Liver (tissue), 9 donors: Measurements from ENCODE around the gene ZNF506. TPM values are rescaled to one million over a fixed set of nuclear protein-coding genes. Genes with fewer than 3 reads are reported as not detected.

ENCODE experiments used
- DNase-seq: peaks from one replicate; pipeline ENCODE4 v3.0.0-alpha.2; 2017; ENCODE audit warnings: low spot score
- H3K27ac ChIP-seq, 2 donors: one replicate each; pipeline ENCODE4 v1.7.0; 2013; ENCODE audit warnings: inconsistent platforms in 2 of 2, low read length in 2 of 2, control low read depth in 1 of 2, low read depth in 1 of 2, mild to moderate bottlenecking in 1 of 2
- H3K27me3 ChIP-seq, 4 donors: one replicate each; pipeline versions ENCODE4 v1.6.1 to v1.7.0; 2013; ENCODE audit warnings: low read length in 3 of 4, inconsistent platforms in 1 of 4, mild to moderate bottlenecking in 1 of 4, moderate library complexity in 1 of 4; ENCODE audit not compliant: control insufficient read depth in 4 of 4, insufficient read depth in 4 of 4
- H3K36me3 ChIP-seq, 4 donors: one replicate each; pipeline versions ENCODE4 v1.6.1 to v1.7.0; 2013; ENCODE audit warnings: low read length in 3 of 4, mild to moderate bottlenecking in 3 of 4, low read depth in 1 of 4, moderate library complexity in 1 of 4; ENCODE audit not compliant: control insufficient read depth in 4 of 4, insufficient read depth in 3 of 4
- H3K4me1 ChIP-seq, 4 donors: one replicate each; pipeline versions ENCODE4 v1.6.1 to v1.7.0; 2013; ENCODE audit warnings: low read length in 3 of 4, mild to moderate bottlenecking in 3 of 4, moderate library complexity in 1 of 4; ENCODE audit not compliant: control insufficient read depth in 4 of 4, insufficient read depth in 4 of 4
- H3K4me3 ChIP-seq, 3 donors: one replicate each; pipeline versions ENCODE4 v1.6.1 to v1.7.0; 2013; ENCODE audit warnings: low read length in 3 of 3, control low read depth in 1 of 3, low read depth in 1 of 3, mild to moderate bottlenecking in 1 of 3
- H3K9ac ChIP-seq, 2 donors: one replicate each; pipeline ENCODE4 v1.7.0; 2013; ENCODE audit warnings: low read length in 2 of 2, mild to moderate bottlenecking in 2 of 2, moderate library complexity in 2 of 2, control low read depth in 1 of 2, low read depth in 1 of 2
- H3K9me3 ChIP-seq, 4 donors: one replicate each; pipeline versions ENCODE4 v1.6.1 to v1.7.0; 2013; ENCODE audit warnings: low read length in 3 of 4; ENCODE audit not compliant: control insufficient read depth in 4 of 4
- EGR1 ChIP-seq, 2 donors: IDR thresholded peaks; 2 replicates each; pipeline ENCODE4 v1.6.1; 2016 to 2018; ENCODE audit warnings: antibody characterized with exemption in 2 of 2, low read depth in 2 of 2
- FOXA2 ChIP-seq: IDR thresholded peaks from 2 replicates; pipeline ENCODE4 v1.6.1; 2016; ENCODE audit warnings: antibody characterized with exemption
- HNF4A ChIP-seq, 2 donors: conservative IDR thresholded peaks; 2 replicates each; pipeline ENCODE4 v1.6.1; 2016; ENCODE audit warnings: antibody characterized with exemption in 2 of 2, mild to moderate bottlenecking in 2 of 2
- HNF4G ChIP-seq: IDR thresholded peaks from 2 replicates; pipeline ENCODE4 v1.6.1; 2016; ENCODE audit warnings: antibody characterized with exemption
- JUND ChIP-seq, 2 donors: IDR thresholded peaks; 2 replicates each; pipeline ENCODE4 v1.6.1; 2016; ENCODE audit warnings: antibody characterized with exemption in 2 of 2
- MAX ChIP-seq: IDR thresholded peaks from 2 replicates; pipeline ENCODE4 v1.6.1; 2016; ENCODE audit warnings: antibody characterized with exemption
- NR2F2 ChIP-seq: IDR thresholded peaks from 2 replicates; pipeline ENCODE4 v1.6.1; 2016; ENCODE audit warnings: antibody characterized with exemption
- RAD21 ChIP-seq, 2 donors: IDR thresholded peaks; 2 replicates each; pipeline ENCODE4 v1.6.1; 2016; ENCODE audit warnings: antibody characterized with exemption in 2 of 2, mild to moderate bottlenecking in 2 of 2
- RXRA ChIP-seq, 2 donors: IDR thresholded peaks; 2 replicates each; pipeline ENCODE4 v1.6.1; 2017 to 2018; ENCODE audit warnings: antibody characterized with exemption in 2 of 2, mild to moderate bottlenecking in 1 of 2
- SP1 ChIP-seq: IDR thresholded peaks from 2 replicates; pipeline ENCODE4 v1.6.1; 2018; ENCODE audit warnings: antibody characterized with exemption, mild to moderate bottlenecking
- TAF1 ChIP-seq: conservative IDR thresholded peaks from 2 replicates; pipeline ENCODE4 v1.6.1; 2016; ENCODE audit warnings: antibody characterized with exemption, mild to moderate bottlenecking
- YY1 ChIP-seq: IDR thresholded peaks from 2 replicates; pipeline ENCODE4 v1.6.1; 2016; ENCODE audit warnings: antibody characterized with exemption, mild to moderate bottlenecking
- ZBTB33 ChIP-seq: IDR thresholded peaks from 2 replicates; pipeline ENCODE4 v1.6.1; 2016; ENCODE audit warnings: antibody characterized with exemption
- WGBS: extraction: QIAGEN DNeasy Blood & Tissue Kit; methylation state at CpG from one replicate; pipeline ENCODE4 v1.1.7; 2013; 5-methylcytosine and 5-hydroxymethylcytosine counted together
- polyA plus RNA-seq, 2 donors: library from polyadenylated mRNA; stranded (reverse) in 1 of 2; unstranded in 1 of 2; fragments of 200-250 nt in 1 of 2; fragments of >200 nt in 1 of 2; fragmentation: Nextera tagmentation in 1 of 2; extraction: Ambion mirVana in 1 of 2; gene quantifications; one replicate each; pipeline versions ENCODE4 v1.2.1 to v1.2.3, GENCODE V29; 2013 to 2015
- total RNA-seq, 2 donors: library from RNA; depleted of rRNA; stranded (reverse); fragments of >200 nt; gene quantifications; one replicate each; pipeline ENCODE4 v1.2.3, GENCODE V29; 2014
- TF ChIP-seq, protein P1 (sequence below): IDR thresholded peaks from 2 replicates; pipeline ENCODE4 v1.6.1; 2016; ENCODE audit warnings: antibody characterized with exemption, mild to moderate bottlenecking
- TF ChIP-seq, protein P2 (sequence below): IDR thresholded peaks from 2 replicates; pipeline ENCODE4 v1.6.1; 2016; ENCODE audit warnings: antibody characterized with exemption
- TF ChIP-seq, protein P3 (sequence below): fragments of 150-350 bp; IDR thresholded peaks from 2 replicates; pipeline ENCODE4 v1.5.1; 2017; ENCODE audit warnings: improper control_type of control experiment, low read depth, low read length; ENCODE audit not compliant: missing input control
- donor health status: healthy.
- donor health status: healthy.
- donor health status: healthy.
- donor health status: healthy.
- donor health status: healthy.

ZNF506 gene
- total and polyA plus RNA-seq, 4 donors: 1.3 to 8.5 (median 4.9) TPM

DNA sequence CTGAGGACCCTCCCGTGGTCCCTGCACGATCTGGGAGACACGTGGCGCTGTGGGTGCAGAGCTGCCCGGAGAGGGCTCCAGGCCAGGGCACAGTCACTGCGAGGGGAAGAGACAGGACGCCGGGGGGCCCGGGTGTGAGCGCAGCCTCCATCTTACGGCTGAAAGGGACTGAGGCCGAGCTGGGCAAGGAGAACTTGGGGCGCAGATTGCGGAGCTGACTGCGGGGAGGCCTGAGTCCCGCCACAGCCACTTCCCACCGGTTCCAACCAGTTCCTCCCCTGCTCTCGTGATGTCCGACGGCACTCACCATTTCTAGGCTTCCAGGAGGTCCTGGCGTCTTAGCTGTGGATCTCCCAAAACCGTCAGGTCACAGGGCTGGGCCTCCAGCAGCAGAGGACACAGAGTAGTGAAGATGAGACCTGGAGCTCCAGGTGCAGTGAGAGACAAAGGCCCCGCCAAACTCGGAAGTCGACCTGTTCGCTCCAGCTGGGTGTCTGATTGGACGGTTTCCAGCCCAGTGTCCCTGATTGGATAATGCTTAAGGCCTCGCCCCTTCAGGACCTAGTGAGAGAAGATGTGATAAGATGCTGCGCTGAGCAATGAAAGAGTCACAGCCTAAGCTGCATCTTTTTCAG, 39.3 kb upstream of the ZNF506 start:
- DNase-seq: peak; percentile 44
- Histone ChIP-seq H3K9ac (no peak overlapping the region), H3K4me1 (peaks cover 0 to 3% (median 0%) of the 10 kb centered on the region in 4 donors), H3K27ac (no peak overlapping the region), H3K36me3 (peaks cover 0 to 2% (median 0%) of the 10 kb centered on the region in 4 donors), H3K27me3 (no peaks in the 10 kb centered on the region), H3K4me3 (peak overlapping the region in 1 of 3 donors; percentile 46), H3K9me3 (peaks cover 8 to 31% (median 12%) of the 10 kb centered on the region in 4 donors)
- TF ChIP-seq ZBTB33 (no peak), MAX (no peak), NR2F2 (no peak), RXRA (IDR thresholded peaks at IDR 0.05) (no peak), SP1 (no peak), FOXA2 (no peak), JUND (IDR thresholded peaks at IDR 0.05) (no peak), RAD21 (IDR thresholded peaks at IDR 0.05) (no peak), TAF1 (no peak), HNF4G (no peak), EGR1 (IDR thresholded peaks at IDR 0.05; ENCODE audit: low read depth in 2 of 2) (no peak)
- TF ChIP-seq, protein P1, sequence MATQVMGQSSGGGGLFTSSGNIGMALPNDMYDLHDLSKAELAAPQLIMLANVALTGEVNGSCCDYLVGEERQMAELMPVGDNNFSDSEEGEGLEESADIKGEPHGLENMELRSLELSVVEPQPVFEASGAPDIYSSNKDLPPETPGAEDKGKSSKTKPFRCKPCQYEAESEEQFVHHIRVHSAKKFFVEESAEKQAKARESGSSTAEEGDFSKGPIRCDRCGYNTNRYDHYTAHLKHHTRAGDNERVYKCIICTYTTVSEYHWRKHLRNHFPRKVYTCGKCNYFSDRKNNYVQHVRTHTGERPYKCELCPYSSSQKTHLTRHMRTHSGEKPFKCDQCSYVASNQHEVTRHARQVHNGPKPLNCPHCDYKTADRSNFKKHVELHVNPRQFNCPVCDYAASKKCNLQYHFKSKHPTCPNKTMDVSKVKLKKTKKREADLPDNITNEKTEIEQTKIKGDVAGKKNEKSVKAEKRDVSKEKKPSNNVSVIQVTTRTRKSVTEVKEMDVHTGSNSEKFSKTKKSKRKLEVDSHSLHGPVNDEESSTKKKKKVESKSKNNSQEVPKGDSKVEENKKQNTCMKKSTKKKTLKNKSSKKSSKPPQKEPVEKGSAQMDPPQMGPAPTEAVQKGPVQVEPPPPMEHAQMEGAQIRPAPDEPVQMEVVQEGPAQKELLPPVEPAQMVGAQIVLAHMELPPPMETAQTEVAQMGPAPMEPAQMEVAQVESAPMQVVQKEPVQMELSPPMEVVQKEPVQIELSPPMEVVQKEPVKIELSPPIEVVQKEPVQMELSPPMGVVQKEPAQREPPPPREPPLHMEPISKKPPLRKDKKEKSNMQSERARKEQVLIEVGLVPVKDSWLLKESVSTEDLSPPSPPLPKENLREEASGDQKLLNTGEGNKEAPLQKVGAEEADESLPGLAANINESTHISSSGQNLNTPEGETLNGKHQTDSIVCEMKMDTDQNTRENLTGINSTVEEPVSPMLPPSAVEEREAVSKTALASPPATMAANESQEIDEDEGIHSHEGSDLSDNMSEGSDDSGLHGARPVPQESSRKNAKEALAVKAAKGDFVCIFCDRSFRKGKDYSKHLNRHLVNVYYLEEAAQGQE: no peak
- TF ChIP-seq, protein P2, sequence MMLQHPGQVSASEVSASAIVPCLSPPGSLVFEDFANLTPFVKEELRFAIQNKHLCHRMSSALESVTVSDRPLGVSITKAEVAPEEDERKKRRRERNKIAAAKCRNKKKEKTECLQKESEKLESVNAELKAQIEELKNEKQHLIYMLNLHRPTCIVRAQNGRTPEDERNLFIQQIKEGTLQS: no peak
- 16% methylated on average over 29 of the region's 29 CpGs for WGBS

DNA sequence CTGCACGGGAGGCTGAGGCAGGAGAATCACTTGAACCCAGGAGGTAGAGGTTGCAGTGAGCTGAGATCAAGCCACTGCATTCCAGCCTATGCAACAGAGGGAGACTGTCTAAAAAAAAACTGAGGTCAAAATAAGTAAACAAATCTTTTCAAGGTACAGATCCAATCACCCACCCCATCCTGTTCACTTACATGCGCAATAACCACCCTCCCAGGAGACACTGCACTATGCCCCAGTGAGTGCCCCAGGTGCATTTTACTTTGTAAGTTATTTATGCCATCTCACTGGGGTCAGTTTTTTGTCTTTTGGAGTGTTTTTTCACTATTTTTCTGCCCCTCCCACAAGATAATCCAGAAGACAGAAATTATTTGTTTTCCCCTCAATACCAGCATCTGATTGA, 37.2 kb upstream of the ZNF506 start:
- WGBS: 89% methylated on average over 2 of the region's 2 CpGs
- no peaks in the 10 kb centered on the region for H3K4me1 ChIP-seq
- TF ChIP-seq FOXA2 (no peak), NR2F2 (no peak), YY1 (no peak), SP1 (no peak), HNF4A (conservative IDR thresholded peaks at IDR 0.05) (no peak), RXRA (IDR thresholded peaks at IDR 0.05) (no peak), RAD21 (IDR thresholded peaks at IDR 0.05) (no peak), EGR1 (IDR thresholded peaks at IDR 0.05; ENCODE audit: low read depth in 2 of 2) (no peak), TAF1 (no peak), JUND (IDR thresholded peaks at IDR 0.05) (no peak), HNF4G (no peak), ZBTB33 (no peak)
- TF ChIP-seq, protein P1: no peak
- TF ChIP-seq, protein P3, sequence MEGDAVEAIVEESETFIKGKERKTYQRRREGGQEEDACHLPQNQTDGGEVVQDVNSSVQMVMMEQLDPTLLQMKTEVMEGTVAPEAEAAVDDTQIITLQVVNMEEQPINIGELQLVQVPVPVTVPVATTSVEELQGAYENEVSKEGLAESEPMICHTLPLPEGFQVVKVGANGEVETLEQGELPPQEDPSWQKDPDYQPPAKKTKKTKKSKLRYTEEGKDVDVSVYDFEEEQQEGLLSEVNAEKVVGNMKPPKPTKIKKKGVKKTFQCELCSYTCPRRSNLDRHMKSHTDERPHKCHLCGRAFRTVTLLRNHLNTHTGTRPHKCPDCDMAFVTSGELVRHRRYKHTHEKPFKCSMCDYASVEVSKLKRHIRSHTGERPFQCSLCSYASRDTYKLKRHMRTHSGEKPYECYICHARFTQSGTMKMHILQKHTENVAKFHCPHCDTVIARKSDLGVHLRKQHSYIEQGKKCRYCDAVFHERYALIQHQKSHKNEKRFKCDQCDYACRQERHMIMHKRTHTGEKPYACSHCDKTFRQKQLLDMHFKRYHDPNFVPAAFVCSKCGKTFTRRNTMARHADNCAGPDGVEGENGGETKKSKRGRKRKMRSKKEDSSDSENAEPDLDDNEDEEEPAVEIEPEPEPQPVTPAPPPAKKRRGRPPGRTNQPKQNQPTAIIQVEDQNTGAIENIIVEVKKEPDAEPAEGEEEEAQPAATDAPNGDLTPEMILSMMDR: no peak
- no peak overlapping the region for H3K9ac ChIP-seq
- H3K9me3 ChIP-seq: peaks cover 10 to 31% (median 14%) of the 10 kb centered on the region in 4 donors
- H3K27ac ChIP-seq: no peak overlapping the region
- peaks cover 0 to 2% (median 0%) of the 10 kb centered on the region in 4 donors for H3K36me3 ChIP-seq
- H3K4me3 ChIP-seq: no peak overlapping the region
- H3K27me3 ChIP-seq: no peaks in the 10 kb centered on the region
- no peak for DNase-seq
